ENCODE data around the gene BPIFB4. TPM values are rescaled to one million over a fixed set of nuclear protein-coding genes. Genes with fewer than 3 reads are reported as not detected.

The BPIFB4 gene
- total RNA-seq, 1 donor from 2014 or later = not detected

GRCh38 chr20:33071198-33071597 is 8.2 kb upstream of the BPIFB4 start:
- DNase-seq (ENCODE audit: low spot score in 2 of 2) = no peak
- Histone ChIP-seq H3K27me3 (no peaks in the 10 kb centered on the region), H3K9me3 (no peaks in the 10 kb centered on the region), H3K36me3 (no peaks in the 10 kb centered on the region), H3K4me3 (no peak overlapping the region), H3K27ac (no peak overlapping the region), H3K4me1 (no peaks in the 10 kb centered on the region)
- intact Hi-C loops (cut with DNase I) = no loop called here
- TF ChIP-seq, protein P1, sequence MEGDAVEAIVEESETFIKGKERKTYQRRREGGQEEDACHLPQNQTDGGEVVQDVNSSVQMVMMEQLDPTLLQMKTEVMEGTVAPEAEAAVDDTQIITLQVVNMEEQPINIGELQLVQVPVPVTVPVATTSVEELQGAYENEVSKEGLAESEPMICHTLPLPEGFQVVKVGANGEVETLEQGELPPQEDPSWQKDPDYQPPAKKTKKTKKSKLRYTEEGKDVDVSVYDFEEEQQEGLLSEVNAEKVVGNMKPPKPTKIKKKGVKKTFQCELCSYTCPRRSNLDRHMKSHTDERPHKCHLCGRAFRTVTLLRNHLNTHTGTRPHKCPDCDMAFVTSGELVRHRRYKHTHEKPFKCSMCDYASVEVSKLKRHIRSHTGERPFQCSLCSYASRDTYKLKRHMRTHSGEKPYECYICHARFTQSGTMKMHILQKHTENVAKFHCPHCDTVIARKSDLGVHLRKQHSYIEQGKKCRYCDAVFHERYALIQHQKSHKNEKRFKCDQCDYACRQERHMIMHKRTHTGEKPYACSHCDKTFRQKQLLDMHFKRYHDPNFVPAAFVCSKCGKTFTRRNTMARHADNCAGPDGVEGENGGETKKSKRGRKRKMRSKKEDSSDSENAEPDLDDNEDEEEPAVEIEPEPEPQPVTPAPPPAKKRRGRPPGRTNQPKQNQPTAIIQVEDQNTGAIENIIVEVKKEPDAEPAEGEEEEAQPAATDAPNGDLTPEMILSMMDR (IDR thresholded peaks at IDR 0.05) = no peak

DNA sequence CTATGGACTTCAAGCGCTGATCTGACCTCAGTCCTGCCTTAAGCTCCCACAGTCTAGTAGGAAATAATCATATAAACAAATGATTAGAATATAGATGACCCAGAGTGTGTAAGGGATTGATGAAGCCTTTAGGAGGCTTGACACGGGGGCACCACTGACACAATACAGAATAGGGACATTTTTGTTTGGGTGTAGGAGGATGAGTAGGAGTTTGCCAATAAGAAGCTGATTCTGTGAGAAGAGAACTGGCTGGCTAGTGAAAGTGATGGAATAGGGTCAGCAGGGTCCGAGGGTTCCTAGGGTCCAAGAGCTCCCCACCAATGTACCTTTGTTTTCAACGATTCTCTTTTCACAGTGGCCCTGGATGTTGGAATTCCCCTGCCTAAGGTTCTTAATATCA is 7.1 kb upstream of the BPIFB4 start:
- H3K4me3 ChIP-seq = no peak overlapping the region
- no peaks in the 10 kb centered on the region for H3K36me3 ChIP-seq
- DNase-seq (ENCODE audit: low spot score in 2 of 2) = no peak
- no peaks in the 10 kb centered on the region for H3K4me1 ChIP-seq
- H3K9me3 ChIP-seq = no peaks in the 10 kb centered on the region
- intact Hi-C loops (cut with DNase I) = no loop called here
- TF ChIP-seq, protein P1 (IDR thresholded peaks at IDR 0.05) = no peak
- H3K27me3 ChIP-seq = no peaks in the 10 kb centered on the region
- no peak overlapping the region for H3K27ac ChIP-seq

DNA sequence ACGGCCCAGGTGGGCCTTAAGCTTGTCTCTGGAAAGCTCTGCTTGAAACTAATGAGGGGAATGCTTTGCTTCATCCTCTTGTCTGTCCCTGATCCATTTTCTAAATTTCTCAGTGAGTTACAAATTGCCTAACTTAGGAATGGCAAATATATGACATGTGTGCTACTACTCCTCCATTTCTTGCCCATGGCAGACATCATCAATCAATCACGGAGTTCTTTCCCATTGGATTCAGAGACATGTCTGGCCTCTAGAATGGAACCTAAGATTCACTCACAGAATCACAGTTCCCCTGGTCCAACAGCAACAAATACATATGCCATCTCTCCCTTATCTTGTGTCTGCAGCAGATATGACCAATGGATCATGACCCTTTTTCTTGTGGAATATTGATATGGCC is 6.6 kb upstream of the BPIFB4 start:
- Histone ChIP-seq H3K36me3 (no peaks in the 10 kb centered on the region), H3K27ac (no peak overlapping the region), H3K27me3 (no peaks in the 10 kb centered on the region), H3K4me1 (no peaks in the 10 kb centered on the region), H3K9me3 (no peaks in the 10 kb centered on the region), H3K4me3 (no peak overlapping the region)
- TF ChIP-seq, protein P1 (IDR thresholded peaks at IDR 0.05) = no peak
- no peak for DNase-seq (ENCODE audit: low spot score in 2 of 2)
- intact Hi-C loops (cut with DNase I) = no loop called here

DNA sequence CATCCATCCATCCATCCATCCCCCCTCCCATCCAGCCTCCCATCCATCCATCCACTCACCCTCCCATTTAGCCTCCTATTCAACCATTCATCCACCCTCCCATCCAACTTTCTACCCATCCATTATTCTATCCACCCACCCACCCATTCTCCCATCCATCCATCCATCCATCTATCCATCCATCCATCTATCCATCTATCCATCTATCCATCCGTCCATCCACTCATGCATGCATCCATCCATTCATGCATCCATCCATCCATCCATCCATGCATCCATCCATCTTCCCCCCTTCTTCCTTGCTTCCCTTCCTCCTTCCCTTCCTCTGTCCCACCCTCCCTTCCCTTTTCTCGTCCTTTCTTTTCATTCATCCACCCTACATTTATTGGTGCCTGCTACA is 4.8 kb upstream of the BPIFB4 start:
- H3K27me3 ChIP-seq = no peaks in the 10 kb centered on the region
- TF ChIP-seq, protein P1 (IDR thresholded peaks at IDR 0.05) = no peak
- intact Hi-C loops (cut with DNase I) = no loop called here

GRCh38 chr20:33075281-33075680 is 4.2 kb upstream of the BPIFB4 start:
- Histone ChIP-seq H3K4me3 (no peak overlapping the region), H3K36me3 (no peaks in the 10 kb centered on the region), H3K27me3 (no peaks in the 10 kb centered on the region), H3K4me1 (no peaks in the 10 kb centered on the region), H3K27ac (no peak overlapping the region), H3K9me3 (no peaks in the 10 kb centered on the region)
- TF ChIP-seq, protein P1 (IDR thresholded peaks at IDR 0.05) = no peak
- intact Hi-C loops (cut with DNase I) = no loop called here
- no peak for DNase-seq (ENCODE audit: low spot score in 2 of 2)

More for the DNA sequence above, 4.8 kb upstream of the BPIFB4 start:
- Histone ChIP-seq H3K4me1 (no peaks in the 10 kb centered on the region), H3K27ac (no peak overlapping the region), H3K9me3 (no peaks in the 10 kb centered on the region), H3K36me3 (no peaks in the 10 kb centered on the region), H3K4me3 (no peak overlapping the region)
- DNase-seq (ENCODE audit: low spot score in 2 of 2) = no peak
